Keratinocyte (primary cell): Measurements from ENCODE around the gene PKP4.

Experiments
- CTCF ChIP-seq, 3 experiments: IDR thresholded peaks in 1 of 3; conservative IDR thresholded peaks in 1 of 3; optimal IDR thresholded peaks in 1 of 3; 2 replicates in 2 of 3; 3 replicates in 1 of 3; pipeline versions ENCODE3 to v1.5.1; 2011; ENCODE audit warnings: low read length in 3 of 3, mild to moderate bottlenecking in 3 of 3, moderate library complexity in 2 of 3, control low read depth in 1 of 3, inconsistent platforms in 1 of 3; ENCODE audit not compliant: insufficient read depth in 2 of 3; ENCODE audit errors: extremely low read depth in 1 of 3
- EZH2 ChIP-seq: IDR thresholded peaks from one replicate; pipeline ENCODE4 v1.6.1; 2012; ENCODE audit warnings: inconsistent platforms, mild to moderate bottlenecking, low read length, moderate library complexity

GRCh38 chr2:158624071-158624667 is 167.4 kb downstream of the PKP4 start:
- TF ChIP-seq CTCF (optimal IDR thresholded peaks at IDR 0.05 in 1 of 3, IDR thresholded peaks at IDR 0.05 in 1 of 3, conservative IDR thresholded peaks at IDR 0.05 in 1 of 3; ENCODE audit: extremely low read depth in 1 of 3, insufficient read depth in 2 of 3, low read length in 3 of 3) (no peak), EZH2 (no peak)
